ENCODE results near the gene CLSTN2. TPM values are rescaled to one million over a fixed set of nuclear protein-coding genes. Genes with fewer than 3 reads are reported as not detected.

The CLSTN2 gene
- total RNA-seq, 1 experiment from 2014 or later, result 0.07 TPM

GRCh38 chr3:140292684-140293083 lies 357.7 kb downstream of the CLSTN2 start:
- Mint-ChIP-seq H3K27ac (ENCODE audit: unreplicated experiment) (no peak overlapping the region), H3K4me3 (ENCODE audit: low read depth, unreplicated experiment) (no peak overlapping the region), H3K9me3 (ENCODE audit: low read depth, unreplicated experiment) (peaks cover 3% of the 10 kb centered on the region), H3K27me3 (ENCODE audit: unreplicated experiment) (peaks cover 39% of the 10 kb centered on the region), H3K36me3 (ENCODE audit: insufficient read depth, unreplicated experiment) (no peaks in the 10 kb centered on the region), H3K4me1 (ENCODE audit: low read depth, unreplicated experiment) (no peaks in the 10 kb centered on the region)
- BruUV-seq (replicated peaks), result no TSS peak
- DNase-seq, result no peak
- intact Hi-C loops (cut with micrococcal nuclease; ENCODE audit: unreplicated experiment), result no loop called here
- CTCF ChIA-PET, result interaction anchor here (1.2 kb wide), 1 partner anchor 9 kb away, joined by 3 read pairs; no protein-coding TSS in a partner anchor
- TF ChIP-seq CTCF (IDR thresholded peaks at IDR 0.05; ENCODE audit: unreplicated experiment), result no peak

GRCh38 chr3:140294058-140294457 lies 359.1 kb downstream of the CLSTN2 start:
- Mint-ChIP-seq H3K36me3 (ENCODE audit: insufficient read depth, unreplicated experiment) (no peaks in the 10 kb centered on the region), H3K27ac (ENCODE audit: unreplicated experiment) (no peak overlapping the region), H3K9me3 (ENCODE audit: low read depth, unreplicated experiment) (peaks cover 3% of the 10 kb centered on the region), H3K4me1 (ENCODE audit: low read depth, unreplicated experiment) (no peaks in the 10 kb centered on the region), H3K27me3 (ENCODE audit: unreplicated experiment) (peaks cover 44% of the 10 kb centered on the region), H3K4me3 (ENCODE audit: low read depth, unreplicated experiment) (no peak overlapping the region)
- TF ChIP-seq CTCF (IDR thresholded peaks at IDR 0.05; ENCODE audit: unreplicated experiment), result no peak
- intact Hi-C loops (cut with micrococcal nuclease; ENCODE audit: unreplicated experiment), result no loop called here
- CTCF ChIA-PET, result no interaction called here
- no peak for DNase-seq
- no TSS peak for BruUV-seq (replicated peaks)

GRCh38 chr3:140296796-140297352 lies 361.9 kb downstream of the CLSTN2 start:
- Mint-ChIP-seq H3K27me3 (ENCODE audit: unreplicated experiment) (peaks cover 44% of the 10 kb centered on the region), H3K4me1 (ENCODE audit: low read depth, unreplicated experiment) (no peaks in the 10 kb centered on the region), H3K36me3 (ENCODE audit: insufficient read depth, unreplicated experiment) (no peaks in the 10 kb centered on the region), H3K27ac (ENCODE audit: unreplicated experiment) (no peak overlapping the region), H3K4me3 (ENCODE audit: low read depth, unreplicated experiment) (no peak overlapping the region), H3K9me3 (ENCODE audit: low read depth, unreplicated experiment) (peaks cover 3% of the 10 kb centered on the region)
- TF ChIP-seq CTCF (IDR thresholded peaks at IDR 0.05; ENCODE audit: unreplicated experiment), result no peak
- BruUV-seq (replicated peaks), result no TSS peak
- no peak for DNase-seq
- CTCF ChIA-PET, result interaction anchor here (0.7 kb wide), 1 partner anchor 14 kb away, joined by 3 read pairs; no protein-coding TSS in a partner anchor
- intact Hi-C loops (cut with micrococcal nuclease; ENCODE audit: unreplicated experiment), result no loop called here

GRCh38 chr3:140298043-140298442 lies 363.1 kb downstream of the CLSTN2 start:
- CTCF ChIA-PET, result no interaction called here
- intact Hi-C loops (cut with micrococcal nuclease; ENCODE audit: unreplicated experiment), result no loop called here
- no peak overlapping the region for H3K4me3 Mint-ChIP-seq (ENCODE audit: low read depth, unreplicated experiment)
- H3K36me3 Mint-ChIP-seq (ENCODE audit: insufficient read depth, unreplicated experiment), result no peaks in the 10 kb centered on the region
- no peak overlapping the region for H3K27ac Mint-ChIP-seq (ENCODE audit: unreplicated experiment)
- H3K27me3 Mint-ChIP-seq (ENCODE audit: unreplicated experiment), result peaks cover 32% of the 10 kb centered on the region
- peaks cover 3% of the 10 kb centered on the region for H3K9me3 Mint-ChIP-seq (ENCODE audit: low read depth, unreplicated experiment)
- no peak for DNase-seq
- no TSS peak for BruUV-seq (replicated peaks)
- no peak for TF ChIP-seq CTCF (IDR thresholded peaks at IDR 0.05; ENCODE audit: unreplicated experiment)
- H3K4me1 Mint-ChIP-seq (ENCODE audit: low read depth, unreplicated experiment), result no peaks in the 10 kb centered on the region
